IPS-15b (cell line): ENCODE results near the gene CCT6A.
"Not testable (repeated sequence)": the region's sequence is repeated elsewhere in the genome, so short reads cannot be mapped to it uniquely, and the experiment has no call there.

Experiments used
- H3K27me3 ChIP-seq: one replicate; pipeline ENCODE4 v1.6.1; 2013; ENCODE audit warnings: low read length; ENCODE audit not compliant: control insufficient read depth, insufficient read depth
- H3K36me3 ChIP-seq: one replicate; pipeline ENCODE4 v1.6.1; 2013; ENCODE audit warnings: low read length; ENCODE audit not compliant: control insufficient read depth, insufficient read depth
- H3K4me1 ChIP-seq: one replicate; pipeline ENCODE4 v1.6.1; 2013; ENCODE audit warnings: mild to moderate bottlenecking, low read length; ENCODE audit not compliant: control insufficient read depth, insufficient read depth
- H3K4me3 ChIP-seq: one replicate; pipeline ENCODE4 v1.5.1; 2013; ENCODE audit warnings: low read depth, low read length
- H3K9ac ChIP-seq: one replicate; pipeline ENCODE4 v1.6.1; 2013; ENCODE audit warnings: low read depth, mild to moderate bottlenecking, low read length
- H3K9me3 ChIP-seq: one replicate; pipeline ENCODE4 v1.6.1; 2013; ENCODE audit warnings: mild to moderate bottlenecking, low read length; ENCODE audit not compliant: control insufficient read depth, insufficient read depth

Gene CCT6A

DNA sequence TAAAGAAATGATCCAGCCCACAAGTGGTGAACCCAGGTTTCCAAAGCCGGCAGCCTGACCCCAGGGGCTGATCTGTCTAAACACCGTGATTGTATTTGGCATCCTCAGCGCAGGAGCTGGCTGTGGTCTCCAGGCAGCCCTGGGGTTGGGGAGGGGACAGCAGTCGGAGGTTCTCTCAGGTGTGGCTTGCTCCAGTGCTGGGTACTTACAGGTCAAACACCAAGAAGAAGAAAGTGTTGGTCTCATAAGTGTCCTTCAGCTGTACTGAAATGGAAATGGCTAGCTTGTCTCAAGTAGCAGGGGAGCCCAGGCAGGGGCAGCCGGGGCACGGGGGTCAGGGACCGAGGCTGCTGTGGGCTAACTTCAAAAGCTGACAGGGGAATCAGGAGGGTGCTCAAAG lies 35.2 kb downstream of the CCT6A start:
- Histone ChIP-seq H3K36me3 (no peaks in the 10 kb centered on the region), H3K9me3 (no peaks in the 10 kb centered on the region), H3K4me3 (no peak overlapping the region), H3K27me3 (no peaks in the 10 kb centered on the region), H3K4me1 (no peaks in the 10 kb centered on the region), H3K9ac (no peak overlapping the region)

DNA sequence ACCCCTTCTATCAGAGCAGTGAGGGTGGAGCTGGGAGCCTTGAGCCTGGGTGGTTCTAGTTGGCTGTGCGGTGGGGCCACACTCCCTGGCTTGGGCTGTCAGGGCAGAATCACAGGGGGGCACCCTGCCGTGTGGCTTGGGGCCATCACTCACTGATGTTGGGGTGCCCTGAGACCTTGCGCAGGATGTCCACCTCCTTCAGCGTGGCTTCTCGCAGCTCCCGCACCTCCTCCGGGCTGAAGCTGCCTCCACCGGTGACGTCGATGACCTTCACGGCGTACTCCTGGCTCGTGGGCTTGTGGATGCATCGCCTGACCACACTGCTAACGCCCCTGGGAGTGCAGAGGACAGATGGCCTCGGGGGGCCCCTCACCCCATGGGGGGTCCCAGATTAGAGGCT lies 35.9 kb downstream of the CCT6A start:
- Histone ChIP-seq H3K36me3 (no peaks in the 10 kb centered on the region), H3K9ac (no peak overlapping the region), H3K27me3 (no peaks in the 10 kb centered on the region), H3K4me3 (no peak overlapping the region), H3K9me3 (no peaks in the 10 kb centered on the region), H3K4me1 (no peaks in the 10 kb centered on the region)

DNA sequence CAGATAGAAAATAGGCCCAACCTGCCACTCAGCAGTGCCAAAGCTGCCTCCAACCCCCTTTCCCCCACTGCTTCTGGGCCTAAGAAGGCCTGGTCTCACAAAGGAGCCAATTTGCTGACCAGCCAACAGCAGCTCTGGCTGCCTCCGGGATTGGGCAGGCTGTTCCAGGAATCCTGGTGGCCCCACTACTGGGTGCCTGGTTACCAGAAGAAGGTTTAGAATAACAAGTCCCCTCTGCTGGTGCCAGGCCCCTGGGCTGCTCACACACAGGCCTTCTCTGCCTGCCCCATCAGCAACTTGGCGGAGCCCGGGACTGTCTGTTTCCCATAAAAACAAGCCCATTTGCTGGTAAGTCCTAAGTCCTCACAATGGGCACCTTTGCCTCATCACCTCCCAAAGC lies 40.0 kb downstream of the CCT6A start:
- Histone ChIP-seq H3K36me3 (no peaks in the 10 kb centered on the region), H3K9me3 (no peaks in the 10 kb centered on the region), H3K27me3 (no peaks in the 10 kb centered on the region), H3K4me3 (no peak overlapping the region), H3K4me1 (no peaks in the 10 kb centered on the region), H3K9ac (no peak overlapping the region)

DNA sequence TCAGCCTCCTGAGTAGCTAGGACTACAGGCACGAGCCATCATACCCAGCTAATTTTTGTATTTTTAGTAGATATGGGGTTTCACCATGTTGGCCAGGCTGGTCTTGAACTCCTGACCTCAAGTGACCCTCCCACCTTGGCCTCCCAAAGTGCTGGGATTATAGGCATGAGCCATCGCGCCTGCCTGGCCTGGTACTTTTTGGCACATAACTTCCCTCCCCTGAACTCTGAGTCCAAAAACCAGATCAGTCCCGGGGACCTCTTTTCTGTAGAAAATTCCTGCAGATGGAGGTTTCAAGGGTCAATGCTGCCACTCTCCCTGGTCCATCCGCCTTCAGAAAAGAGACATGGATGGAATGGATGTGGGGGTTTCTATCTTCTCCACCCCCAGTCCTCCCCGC lies 40.8 kb downstream of the CCT6A start:
- H3K27me3 ChIP-seq, H3K9me3 ChIP-seq, H3K4me3 ChIP-seq, H3K4me1 ChIP-seq, H3K9ac ChIP-seq, H3K36me3 ChIP-seq: not testable (repeated sequence)

DNA sequence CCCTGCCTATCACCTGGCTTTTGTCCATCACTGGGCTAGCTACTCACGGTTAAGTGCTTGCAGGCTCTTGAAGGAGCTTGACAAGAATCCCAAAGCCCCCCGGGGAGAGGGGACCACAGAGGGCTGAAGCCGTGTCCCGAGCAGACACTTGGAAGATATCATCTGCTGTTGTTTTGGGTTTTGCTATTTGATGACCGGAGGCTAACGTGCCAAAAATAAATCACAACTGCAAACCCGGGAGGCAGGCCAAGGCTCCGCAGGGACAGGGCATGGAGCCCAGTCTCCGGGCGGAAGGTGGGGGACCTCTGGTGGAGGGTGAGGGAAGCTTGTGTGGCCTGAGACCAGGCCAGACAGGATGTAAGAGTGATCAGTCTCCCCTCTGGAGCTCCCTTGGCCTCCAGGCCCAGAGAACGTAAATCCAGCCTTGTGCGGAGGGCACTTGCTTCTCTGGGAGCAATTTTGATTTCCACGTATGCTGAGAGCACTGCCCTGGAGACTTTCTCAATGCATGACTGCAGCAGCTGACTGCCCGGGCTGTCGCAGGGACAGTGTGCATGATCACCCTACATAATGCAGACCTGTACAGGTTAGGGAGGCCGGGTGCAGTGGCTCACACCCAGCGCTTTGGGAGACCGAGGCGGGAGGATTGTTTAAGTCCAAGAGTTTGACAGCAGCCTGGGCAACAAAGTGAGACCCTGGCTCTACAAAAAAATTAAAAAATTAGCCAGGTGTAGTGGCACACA lies 41.4 kb downstream of the CCT6A start, which contains the start of gene PHKG1:
PHKG1 (minus strand) TSS at position 164 of the 743 bp plus-strand sequence. CDS start 4,011 bp downstream, outside the sequence.
- Histone ChIP-seq H3K4me1 (no peaks in the 10 kb centered on the region), H3K36me3 (no peaks in the 10 kb centered on the region), H3K27me3 (no peaks in the 10 kb centered on the region), H3K9ac (no peak within 1 kb of the TSS), H3K4me3 (no peak within 1 kb of the TSS), H3K9me3 (no peaks in the 10 kb centered on the region)

DNA sequence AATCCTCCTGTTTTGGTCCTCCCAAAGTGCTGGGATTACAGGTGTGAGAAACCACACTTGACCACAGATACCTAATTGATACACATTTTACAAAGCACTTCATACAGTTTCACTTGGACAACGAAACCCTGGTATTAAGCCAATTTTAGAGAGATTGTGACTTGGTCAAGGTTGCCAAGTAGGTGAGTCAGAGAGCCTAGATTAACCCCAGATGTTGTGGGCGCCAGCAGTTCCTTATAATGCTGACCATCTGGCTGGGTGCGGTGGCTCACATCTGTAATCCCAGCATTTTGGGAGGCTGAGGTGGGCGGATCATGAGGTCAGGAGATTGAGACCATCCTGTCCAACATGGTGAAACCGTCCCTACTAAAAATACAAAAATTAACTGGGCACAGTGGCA lies 46.1 kb downstream of the CCT6A start:
- no peak overlapping the region for H3K9ac ChIP-seq
- no peaks in the 10 kb centered on the region for H3K36me3 ChIP-seq
- no peaks in the 10 kb centered on the region for H3K4me1 ChIP-seq
- no peak overlapping the region for H3K4me3 ChIP-seq
- H3K27me3 ChIP-seq = no peaks in the 10 kb centered on the region
- peaks cover 5% of the 10 kb centered on the region for H3K9me3 ChIP-seq

DNA sequence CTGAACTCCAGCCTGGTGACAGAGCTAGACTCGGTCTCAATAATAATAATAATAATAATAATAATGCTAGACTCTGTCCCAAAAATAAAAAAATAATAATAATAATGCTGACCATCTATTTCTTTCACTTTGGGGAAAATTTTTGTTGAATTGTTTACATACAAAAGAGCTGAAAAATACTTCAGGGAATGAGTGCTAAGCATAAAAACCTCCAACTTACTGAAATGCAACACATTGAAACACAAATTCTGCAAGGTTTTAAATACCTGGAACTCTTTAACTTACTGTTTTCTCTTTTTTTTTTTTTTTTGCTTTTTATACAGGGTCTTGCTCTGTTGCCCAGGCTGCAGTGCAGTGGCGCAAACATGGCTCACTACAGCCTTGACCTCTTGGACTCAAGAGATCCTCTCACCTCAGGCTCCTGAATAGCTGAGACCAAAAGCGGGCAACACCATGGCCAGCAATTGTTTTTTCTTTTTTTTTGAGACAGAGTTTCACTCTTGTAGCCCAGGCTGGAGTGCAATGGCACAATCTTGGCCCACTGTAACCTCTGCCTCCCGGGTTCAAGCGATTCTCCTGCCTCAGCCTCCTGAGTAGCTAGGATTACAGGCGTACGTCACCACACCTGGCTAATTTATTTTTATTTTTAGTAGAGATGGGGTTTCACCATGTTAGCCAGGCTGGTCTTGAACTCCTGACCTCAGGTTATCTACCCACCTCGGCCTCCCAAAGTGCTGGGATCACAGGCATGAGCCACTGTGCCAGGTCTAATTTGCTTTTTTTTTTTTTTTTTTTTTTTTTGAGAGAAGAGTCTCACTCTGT lies 46.8 kb downstream of the CCT6A start:
- not testable (repeated sequence) for H3K9ac ChIP-seq, H3K4me3 ChIP-seq, H3K9me3 ChIP-seq, H3K4me1 ChIP-seq, H3K27me3 ChIP-seq, H3K36me3 ChIP-seq

DNA sequence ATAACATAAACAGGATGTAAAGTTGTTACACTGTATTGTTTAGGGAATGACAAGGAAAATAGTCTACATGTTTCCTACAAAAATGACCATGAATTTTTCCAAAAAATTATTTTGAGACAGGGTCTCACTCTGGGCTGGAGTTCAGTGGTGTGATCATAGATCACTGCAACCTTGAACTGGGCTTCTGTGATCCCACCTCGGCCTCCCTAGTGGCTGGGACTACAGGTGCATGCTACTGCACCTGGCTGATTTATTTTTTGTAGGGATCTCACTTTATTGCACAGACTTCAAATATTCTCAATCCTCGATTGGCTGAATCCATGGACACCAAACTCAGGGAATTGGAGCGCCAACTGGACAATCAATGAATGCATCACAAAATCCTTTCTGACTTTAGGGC lies 48.1 kb downstream of the CCT6A start:
- H3K36me3 ChIP-seq = no peaks in the 10 kb centered on the region
- H3K4me1 ChIP-seq = no peaks in the 10 kb centered on the region
- no peaks in the 10 kb centered on the region for H3K27me3 ChIP-seq

DNA sequence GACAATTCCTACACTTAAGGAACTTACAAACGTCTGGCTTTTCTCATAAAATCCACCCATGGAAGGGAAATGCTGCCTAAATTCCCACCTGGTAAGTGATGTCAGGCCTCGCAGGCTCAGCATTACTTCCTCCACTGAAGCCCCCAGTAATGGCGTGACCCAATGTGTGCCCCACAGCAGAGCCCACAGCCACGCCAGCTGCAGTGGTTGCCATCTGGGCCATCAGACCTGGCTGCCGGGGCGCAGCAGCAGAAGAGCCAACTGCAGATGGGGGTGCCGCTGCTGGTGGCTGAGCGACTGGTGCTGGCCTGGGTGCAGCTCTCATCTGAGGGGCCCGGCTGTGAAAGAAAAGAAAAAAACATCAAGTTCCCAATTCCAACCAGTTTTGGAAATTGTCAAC lies 52.6 kb downstream of the CCT6A start:
- not testable (repeated sequence) for H3K27me3 ChIP-seq, H3K4me1 ChIP-seq, H3K9ac ChIP-seq, H3K36me3 ChIP-seq, H3K4me3 ChIP-seq, H3K9me3 ChIP-seq

More for the DNA sequence above, 48.1 kb downstream of the CCT6A start:
- Histone ChIP-seq H3K9me3 (peaks cover 5% of the 10 kb centered on the region), H3K9ac (no peak overlapping the region), H3K4me3 (no peak overlapping the region)

DNA sequence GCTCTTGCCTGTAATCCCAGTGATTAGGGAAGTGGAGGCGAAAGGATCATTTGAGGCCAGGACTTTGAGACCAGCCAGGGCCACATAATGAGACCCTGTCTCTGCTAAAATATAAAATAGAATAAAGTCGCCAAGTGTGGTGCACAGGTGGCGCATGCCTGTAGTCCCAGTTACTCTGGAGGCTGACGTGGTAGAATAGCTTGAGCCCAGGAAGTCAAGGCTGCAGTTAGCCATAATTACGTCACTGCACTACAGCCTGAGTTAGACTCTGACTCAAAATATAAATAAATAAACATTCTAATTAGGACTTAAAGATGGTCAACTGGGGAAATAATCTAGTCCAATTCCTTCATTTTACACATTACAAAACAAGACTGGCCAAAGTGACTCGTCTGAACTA lies 53.9 kb downstream of the CCT6A start:
- H3K9ac ChIP-seq = no peak overlapping the region
- H3K4me3 ChIP-seq = peak overlapping the region; percentile 56
- no peaks in the 10 kb centered on the region for H3K36me3 ChIP-seq
- no peaks in the 10 kb centered on the region for H3K27me3 ChIP-seq
- no peaks in the 10 kb centered on the region for H3K4me1 ChIP-seq
- H3K9me3 ChIP-seq = peaks cover 5% of the 10 kb centered on the region

DNA sequence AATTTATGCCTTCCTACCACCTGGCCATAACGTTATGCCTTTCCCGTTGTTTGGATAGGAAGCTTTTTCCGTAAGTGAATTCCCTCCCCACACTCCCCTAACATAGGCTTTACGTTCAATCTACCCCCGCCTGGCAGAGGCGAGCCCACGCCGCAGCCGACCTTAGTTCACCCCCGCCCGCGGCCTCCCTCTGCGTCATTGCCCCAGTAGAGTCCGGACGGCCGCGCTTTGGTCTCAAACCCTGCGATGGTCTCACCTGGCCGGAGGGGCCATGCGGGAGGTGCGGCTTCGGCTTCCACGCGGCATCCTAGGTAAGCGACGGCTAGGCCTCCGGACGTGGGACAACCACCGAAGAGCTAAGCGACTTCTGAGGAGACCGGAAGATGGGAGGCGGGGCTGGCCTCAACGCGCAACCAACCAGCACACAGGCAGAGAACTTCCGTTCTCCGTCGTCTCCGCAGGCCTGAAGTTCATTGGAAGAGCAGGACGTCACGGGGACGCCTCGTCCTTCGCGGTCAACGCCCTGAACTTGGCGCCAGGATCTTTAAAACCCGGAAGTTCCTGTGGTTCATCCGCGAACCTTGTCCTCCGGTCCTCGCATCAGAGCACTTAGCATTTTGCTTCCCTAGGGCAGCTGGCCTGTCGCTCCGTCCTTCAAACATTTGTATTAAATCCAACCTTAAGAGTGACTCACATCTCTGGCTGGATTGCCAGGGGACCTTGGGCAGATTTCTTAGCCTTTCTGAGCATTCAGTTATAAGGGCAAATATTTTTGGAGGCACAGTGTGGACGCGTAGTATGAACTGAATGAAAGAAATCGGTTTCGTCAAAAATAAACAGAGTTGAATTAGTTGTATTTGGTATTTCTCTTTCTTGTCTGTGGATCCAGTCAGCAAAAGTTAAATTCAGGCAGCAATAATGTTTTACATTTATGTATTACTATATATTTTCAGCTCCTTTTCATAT lies 54.8 kb downstream of the CCT6A start, which contains the start of gene CHCHD2:
CHCHD2 (minus strand) TSS at position 369 of the 966 bp plus-strand sequence; CDS start at position 306, 63 bp downstream.
- Histone ChIP-seq H3K4me1 (no peaks in the 10 kb centered on the region), H3K4me3 (peak within 1 kb of the TSS; percentile 56), H3K9ac (no peak within 1 kb of the TSS), H3K9me3 (peaks cover 5% of the 10 kb centered on the region), H3K27me3 (no peaks in the 10 kb centered on the region), H3K36me3 (no peaks in the 10 kb centered on the region)
